Astrocyte of the spinal cord (primary cell): ENCODE data around the gene CEP170.

Experiments used
- DNase-seq: peaks from one replicate; pipeline ENCODE4 v3.0.0; 2011; ENCODE audit warnings: low read depth, low spot score
- H3K4me3 ChIP-seq: 2 replicates; pipeline ENCODE4 v1.5.1; 2011; ENCODE audit warnings: low read depth, mild to moderate bottlenecking, low read length, moderate library complexity
- in situ Hi-C: cut with HindIII; loops from 2 replicates; pipeline ENCODE4 v1.10.0; 2017; ENCODE audit warnings: low sequenced_read_pairs
- TF ChIP-seq, protein P1 (sequence below): IDR thresholded peaks from 2 replicates; pipeline ENCODE4 v1.5.1; 2012; ENCODE audit warnings: low read depth, mild to moderate bottlenecking, low read length, inconsistent platforms

CEP170 gene

DNA sequence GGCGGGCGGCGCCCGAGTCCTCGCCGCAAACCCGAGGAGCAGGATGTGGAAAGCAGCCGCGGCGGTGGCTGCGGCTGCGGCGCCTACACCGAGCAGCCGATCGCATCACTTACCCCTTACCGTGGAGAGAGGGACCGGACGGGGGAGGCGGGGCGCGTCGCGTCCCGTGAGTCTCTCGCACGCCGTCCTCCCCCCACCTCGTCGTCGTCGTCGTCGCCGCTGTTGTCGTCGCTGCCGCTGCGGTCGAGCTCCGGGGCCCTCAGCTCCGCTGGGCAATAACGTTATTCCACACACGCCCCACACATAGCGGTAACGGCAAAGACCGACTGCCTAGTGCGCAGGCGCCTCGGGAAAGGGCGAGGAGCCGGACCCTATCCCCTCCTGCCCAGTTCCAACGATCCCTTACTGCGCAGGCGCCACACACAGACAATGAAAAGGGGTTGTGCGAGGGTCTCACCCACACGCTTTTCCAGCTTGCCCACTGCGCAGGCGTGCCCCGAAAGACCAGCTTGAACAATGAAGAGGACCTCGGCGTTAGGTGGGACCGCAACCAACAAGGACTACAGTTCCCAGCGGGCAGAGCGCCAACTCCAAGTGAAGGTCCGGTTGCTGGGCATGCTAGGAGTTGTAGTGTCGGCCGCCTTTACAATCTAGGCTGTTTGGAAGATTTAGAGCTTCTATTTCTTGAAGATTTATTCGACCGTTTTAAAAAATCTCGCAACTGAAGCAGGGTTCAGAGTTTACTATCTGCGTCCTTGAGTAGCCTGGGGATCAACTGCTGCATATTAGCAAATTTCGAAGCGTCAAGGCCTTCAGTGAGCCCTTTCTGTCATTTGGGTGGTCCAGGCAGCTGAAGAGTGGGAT is at the start of gene CEP170:
TSS of gene CEP170 (minus strand) at position 355 of the 864 bp plus-strand sequence. CDS start 30,001 bp downstream, outside the sequence.
- TF ChIP-seq, protein P1, sequence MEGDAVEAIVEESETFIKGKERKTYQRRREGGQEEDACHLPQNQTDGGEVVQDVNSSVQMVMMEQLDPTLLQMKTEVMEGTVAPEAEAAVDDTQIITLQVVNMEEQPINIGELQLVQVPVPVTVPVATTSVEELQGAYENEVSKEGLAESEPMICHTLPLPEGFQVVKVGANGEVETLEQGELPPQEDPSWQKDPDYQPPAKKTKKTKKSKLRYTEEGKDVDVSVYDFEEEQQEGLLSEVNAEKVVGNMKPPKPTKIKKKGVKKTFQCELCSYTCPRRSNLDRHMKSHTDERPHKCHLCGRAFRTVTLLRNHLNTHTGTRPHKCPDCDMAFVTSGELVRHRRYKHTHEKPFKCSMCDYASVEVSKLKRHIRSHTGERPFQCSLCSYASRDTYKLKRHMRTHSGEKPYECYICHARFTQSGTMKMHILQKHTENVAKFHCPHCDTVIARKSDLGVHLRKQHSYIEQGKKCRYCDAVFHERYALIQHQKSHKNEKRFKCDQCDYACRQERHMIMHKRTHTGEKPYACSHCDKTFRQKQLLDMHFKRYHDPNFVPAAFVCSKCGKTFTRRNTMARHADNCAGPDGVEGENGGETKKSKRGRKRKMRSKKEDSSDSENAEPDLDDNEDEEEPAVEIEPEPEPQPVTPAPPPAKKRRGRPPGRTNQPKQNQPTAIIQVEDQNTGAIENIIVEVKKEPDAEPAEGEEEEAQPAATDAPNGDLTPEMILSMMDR = no peak
- in situ Hi-C loops = no loop called here
- peak within 1 kb of the TSS; percentile 65 for H3K4me3 ChIP-seq
- DNase-seq = peak; percentile 98

DNA sequence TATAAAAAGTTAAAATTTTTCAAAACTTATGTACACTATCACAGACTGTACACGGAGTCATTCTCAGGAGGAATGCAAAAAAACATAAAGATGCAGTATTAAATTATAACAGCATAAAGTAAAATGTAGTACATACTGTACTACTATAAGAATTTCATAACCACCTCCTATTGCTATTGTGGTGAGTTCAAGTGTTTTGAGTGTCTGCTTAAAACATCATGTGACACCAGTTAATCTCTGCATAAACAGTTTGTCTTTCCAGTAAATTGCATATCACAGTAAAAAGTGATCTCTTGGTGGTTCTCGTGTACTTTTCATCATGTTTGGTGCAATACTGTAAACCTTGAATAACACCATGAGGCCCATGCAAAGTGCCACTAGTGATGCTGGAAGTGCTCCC is 46.0 kb upstream of the CEP170 start:
- no peak for DNase-seq
- in situ Hi-C loops = no loop called here
- TF ChIP-seq, protein P1 = no peak
- no peak overlapping the region for H3K4me3 ChIP-seq

DNA sequence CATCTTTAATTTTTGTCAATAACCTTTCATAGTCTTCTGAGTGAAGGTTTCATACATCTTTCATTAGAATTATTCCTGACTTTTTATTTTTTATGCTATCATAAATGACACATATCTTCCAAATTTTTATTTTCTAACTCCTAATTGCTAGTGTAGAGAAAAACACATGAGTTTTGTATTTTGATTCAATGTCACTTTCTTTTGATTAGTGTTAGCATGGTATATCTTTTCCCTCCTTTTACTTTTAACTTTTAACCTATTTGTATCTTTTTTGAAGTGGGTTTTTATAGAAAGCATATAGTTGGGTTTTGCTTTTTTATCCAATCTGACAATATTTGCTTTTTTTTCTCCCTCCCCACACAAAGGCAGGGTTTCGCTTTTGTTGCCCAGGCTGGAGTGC is 44.0 kb upstream of the CEP170 start:
- no peak for DNase-seq
- TF ChIP-seq, protein P1 = no peak
- H3K4me3 ChIP-seq = no peak overlapping the region
- in situ Hi-C loops = no loop called here

DNA sequence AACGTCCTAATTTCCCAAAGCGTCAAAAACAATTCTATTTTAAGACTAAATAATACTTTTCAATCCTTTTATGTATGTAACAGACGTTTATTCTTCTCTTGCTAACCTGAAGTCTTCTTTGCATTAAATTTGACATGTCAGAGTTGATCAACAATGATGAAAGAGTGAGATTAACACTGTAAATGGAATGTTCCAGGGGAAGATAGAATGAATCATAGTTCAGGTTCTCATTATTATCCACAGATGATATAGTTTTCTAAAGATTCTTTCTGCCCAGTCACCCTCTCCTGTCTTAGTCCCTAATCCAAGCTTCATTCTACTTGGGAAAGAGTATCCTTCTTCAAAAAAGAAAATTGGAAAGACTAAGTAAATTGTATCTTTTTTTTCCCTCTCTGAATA is 39.6 kb upstream of the CEP170 start:
- in situ Hi-C loops = no loop called here
- peak; percentile 63 for DNase-seq
- no peak overlapping the region for H3K4me3 ChIP-seq
- TF ChIP-seq, protein P1 = no peak

DNA sequence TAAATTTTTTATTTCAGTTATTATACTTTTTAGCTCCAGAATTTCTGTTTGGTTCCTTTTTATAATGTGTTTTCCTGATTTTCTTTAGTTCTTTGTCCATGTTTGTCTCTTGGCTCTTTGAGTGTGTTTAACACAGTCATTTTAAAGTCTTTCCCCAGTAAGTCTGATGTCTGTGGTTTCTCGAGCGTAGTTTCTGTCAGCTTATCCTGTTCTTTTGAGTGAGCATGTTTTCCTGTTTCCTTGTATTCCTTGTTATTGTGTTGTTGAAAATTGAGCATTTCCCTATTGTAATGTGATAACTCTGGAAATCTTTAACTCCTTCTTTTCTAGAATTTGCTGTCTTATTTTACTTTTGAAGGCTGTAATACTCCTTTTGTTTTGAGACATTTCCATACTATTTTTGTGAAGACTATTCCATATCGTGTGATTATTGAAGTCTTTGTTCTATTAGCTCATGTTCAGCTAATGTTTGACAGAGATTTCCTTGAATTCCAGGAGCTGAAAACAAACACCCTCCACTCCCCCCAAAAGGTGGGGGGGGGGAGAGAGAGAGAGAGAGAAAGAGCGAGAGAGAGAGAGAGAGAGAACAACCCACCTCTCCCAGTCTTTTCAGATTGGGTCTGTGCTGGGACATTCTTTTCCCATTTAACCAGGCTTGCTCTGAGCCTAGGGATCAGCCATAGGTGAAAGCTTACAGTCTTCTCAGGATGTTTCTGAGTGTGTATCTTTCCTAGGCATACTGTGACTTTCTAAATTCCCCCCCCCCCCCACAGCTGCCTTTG is 39.1 kb upstream of the CEP170 start:
- TF ChIP-seq, protein P1 = no peak
- DNase-seq = no peak
- H3K4me3 ChIP-seq = no peak overlapping the region
- in situ Hi-C loops = no loop called here

DNA sequence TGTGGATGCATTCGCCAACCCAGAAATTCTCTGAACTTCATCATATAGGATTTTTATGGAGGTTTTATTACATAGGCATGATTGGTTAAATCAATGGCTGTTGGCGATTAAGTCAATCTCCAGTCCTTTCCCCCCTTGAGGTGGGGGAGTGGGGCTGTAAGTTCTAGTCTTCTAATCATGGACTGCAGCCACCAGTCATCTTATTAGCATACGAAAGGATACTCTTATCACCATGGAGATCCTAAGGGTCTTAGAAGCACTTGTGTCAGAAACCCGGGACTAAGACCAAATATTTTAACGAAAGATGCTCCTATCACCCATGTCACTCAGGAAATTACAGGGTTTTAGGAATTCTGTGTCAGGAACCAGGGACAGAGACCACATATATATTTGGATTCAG is 37.0 kb upstream of the CEP170 start:
- no peak overlapping the region for H3K4me3 ChIP-seq
- TF ChIP-seq, protein P1 = no peak
- DNase-seq = no peak
- in situ Hi-C loops = no loop called here
